Hepatocyte (in vitro differentiated cells): Measurements from ENCODE around the gene MTG2. TPM values are rescaled to one million over a fixed set of nuclear protein-coding genes. Genes with fewer than 3 reads are reported as not detected.

Experiments
- DNase-seq: peaks from one replicate; pipeline ENCODE4 v3.0.0-alpha.2; 2016; ENCODE audit warnings: low spot score
- H2AFZ ChIP-seq: fragments of 200-600 bp; sonication (generic); 2 replicates; pipeline ENCODE4 v1.6.0; 2016; ENCODE audit warnings: antibody characterized with exemption, mild to moderate bottlenecking
- H3K27ac ChIP-seq: fragments of 200-600 bp; sonication (generic); 2 replicates; pipeline ENCODE4 v1.5.1; 2016; ENCODE audit warnings: mild to moderate bottlenecking
- H3K27me3 ChIP-seq: fragments of 200-600 bp; sonication (generic); 2 replicates; pipeline ENCODE4 v1.6.1; 2016
- H3K36me3 ChIP-seq: fragments of 200-600 bp; sonication (generic); replicated peaks from 2 replicates; pipeline ENCODE4 v1.5.1; 2016; ENCODE audit warnings: low read depth; ENCODE audit not compliant: insufficient read depth
- H3K4me1 ChIP-seq: fragments of 200-600 bp; sonication (generic); 2 replicates; pipeline ENCODE4 v1.5.1; 2016; ENCODE audit warnings: mild to moderate bottlenecking, moderate library complexity; ENCODE audit not compliant: insufficient read depth
- H3K4me2 ChIP-seq: fragments of 200-600 bp; sonication (generic); 2 replicates; pipeline ENCODE4 v1.6.0; 2016
- H3K4me3 ChIP-seq: fragments of 200-600 bp; sonication (generic); 2 replicates; pipeline ENCODE4 v1.5.1; 2016; ENCODE audit warnings: mild to moderate bottlenecking
- H3K79me2 ChIP-seq: fragments of 200-600 bp; sonication (generic); 2 replicates; pipeline ENCODE4 v1.6.0; 2017; ENCODE audit warnings: mild to moderate bottlenecking
- H3K9me2 ChIP-seq: fragments of 200-600 bp; sonication (generic); replicated peaks from 2 replicates; pipeline ENCODE4 v1.6.0; 2017; ENCODE audit warnings: mild to moderate bottlenecking; ENCODE audit not compliant: insufficient read depth
- H3K9me3 ChIP-seq: fragments of 200-600 bp; sonication (generic); 2 replicates; pipeline ENCODE4 v1.5.1; 2016; ENCODE audit warnings: low read depth, mild to moderate bottlenecking
- H4K20me1 ChIP-seq: fragments of 200-600 bp; sonication (generic); 2 replicates; pipeline ENCODE4 v1.6.0; 2016; ENCODE audit warnings: mild to moderate bottlenecking; ENCODE audit not compliant: insufficient read depth, poor library complexity, severe bottlenecking
- CTCF ChIP-seq: fragments of 200-600 bp; sonication (generic); IDR thresholded peaks from 2 replicates; pipeline ENCODE4 v1.5.1; 2016; ENCODE audit warnings: antibody characterized with exemption, mild to moderate bottlenecking; ENCODE audit not compliant: poor library complexity
- EZH2 ChIP-seq: fragments of 200-600 bp; sonication (generic); IDR thresholded peaks from 2 replicates; pipeline ENCODE4 v1.6.1; 2016; ENCODE audit warnings: antibody characterized with exemption, mild to moderate bottlenecking, borderline replicate concordance
- EZH2phosphoT487 ChIP-seq: fragments of 200-600 bp; sonication (generic); IDR thresholded peaks from one replicate; pipeline ENCODE4 v1.6.1; 2018; ENCODE audit warnings: antibody characterized with exemption, mild to moderate bottlenecking, low read depth, moderate library complexity; ENCODE audit not compliant: unreplicated experiment, severe bottlenecking
- WGBS: methylation state at CpG from one replicate; pipeline ENCODE4 v1.1.6; 2016; ENCODE audit warnings: low lambda C conversion rate; ENCODE audit errors: missing lambda C conversion rate; 5-methylcytosine and 5-hydroxymethylcytosine counted together
- polyA plus RNA-seq: library from polyadenylated mRNA; unstranded; fragments of >200 nt; fragmentation: Nextera tagmentation; extraction: Ambion mirVana; gene quantifications from 2 replicates; pipeline ENCODE4 v1.2.1, GENCODE V29; 2016
- total RNA-seq: library from RNA; depleted of rRNA; stranded (reverse); fragments of >200 nt; gene quantifications from 2 replicates; pipeline ENCODE4 v1.2.3, GENCODE V29; 2014

Gene MTG2
- total and polyA plus RNA-seq, 2 experiments from 2014 or later: 18.4 to 26.7 TPM

- no peak overlapping the region for H2AFZ ChIP-seq
- TF ChIP-seq EZH2phosphoT487: no peak
- TF ChIP-seq EZH2: no peak
- no peak for TF ChIP-seq CTCF
- 95% methylated on average over 38 of the region's 38 CpGs for WGBS
Observed at GRCh38 chr20:62205618-62206387, 23.0 kb downstream of the MTG2 start.

GRCh38 chr20:62206388-62206775 lies 23.6 kb downstream of the MTG2 start:
- 85% methylated on average over 17 of the region's 17 CpGs for WGBS
- no peaks in the 10 kb centered on the region for H3K9me3 ChIP-seq

More at GRCh38 chr20:62205618-62206387, 23.0 kb downstream of the MTG2 start:
- Histone ChIP-seq H3K27me3 (no peaks in the 10 kb centered on the region), H3K79me2 (no peaks in the 10 kb centered on the region), H3K4me2 (no peak overlapping the region), H3K4me1 (no peaks in the 10 kb centered on the region), H3K27ac (no peak overlapping the region), H3K4me3 (no peak overlapping the region), H3K9me2 (no peaks in the 10 kb centered on the region), H3K9me3 (no peaks in the 10 kb centered on the region), H3K36me3 (no peaks in the 10 kb centered on the region), H4K20me1 (no peaks in the 10 kb centered on the region)
- DNase-seq: no peak

GRCh38 chr20:62208061-62208794 lies 25.4 kb downstream of the MTG2 start:
- Histone ChIP-seq H3K9me2 (no peaks in the 10 kb centered on the region), H3K27ac (no peak overlapping the region), H3K4me3 (no peak overlapping the region), H3K36me3 (no peaks in the 10 kb centered on the region), H4K20me1 (no peaks in the 10 kb centered on the region), H3K9me3 (no peaks in the 10 kb centered on the region), H3K27me3 (no peaks in the 10 kb centered on the region), H3K4me2 (no peak overlapping the region), H3K4me1 (no peaks in the 10 kb centered on the region), H3K79me2 (no peaks in the 10 kb centered on the region), H2AFZ (no peak overlapping the region)
- WGBS: 77% methylated on average over 12 of the region's 19 CpGs
- DNase-seq: no peak
- TF ChIP-seq EZH2phosphoT487 (no peak), EZH2 (no peak), CTCF (no peak)

More at GRCh38 chr20:62206388-62206775, 23.6 kb downstream of the MTG2 start:
- Histone ChIP-seq H3K4me1 (no peaks in the 10 kb centered on the region), H3K4me3 (no peak overlapping the region), H4K20me1 (no peaks in the 10 kb centered on the region), H3K9me2 (no peaks in the 10 kb centered on the region), H3K27ac (no peak overlapping the region), H3K4me2 (no peak overlapping the region), H3K36me3 (no peaks in the 10 kb centered on the region), H3K79me2 (no peaks in the 10 kb centered on the region), H3K27me3 (no peaks in the 10 kb centered on the region), H2AFZ (no peak overlapping the region)
- DNase-seq: no peak
- TF ChIP-seq EZH2phosphoT487: no peak
- no peak for TF ChIP-seq CTCF
- TF ChIP-seq EZH2: no peak
